ENCODE results near the gene TSKU.
"Not testable (repeated sequence)": the region's sequence is repeated elsewhere in the genome, so short reads cannot be mapped to it uniquely, and the experiment has no call there.

GRCh38 chr11:76815678-76816077 lies 32.5 kb downstream of the TSKU start:
- TF ChIP-seq, protein P1, sequence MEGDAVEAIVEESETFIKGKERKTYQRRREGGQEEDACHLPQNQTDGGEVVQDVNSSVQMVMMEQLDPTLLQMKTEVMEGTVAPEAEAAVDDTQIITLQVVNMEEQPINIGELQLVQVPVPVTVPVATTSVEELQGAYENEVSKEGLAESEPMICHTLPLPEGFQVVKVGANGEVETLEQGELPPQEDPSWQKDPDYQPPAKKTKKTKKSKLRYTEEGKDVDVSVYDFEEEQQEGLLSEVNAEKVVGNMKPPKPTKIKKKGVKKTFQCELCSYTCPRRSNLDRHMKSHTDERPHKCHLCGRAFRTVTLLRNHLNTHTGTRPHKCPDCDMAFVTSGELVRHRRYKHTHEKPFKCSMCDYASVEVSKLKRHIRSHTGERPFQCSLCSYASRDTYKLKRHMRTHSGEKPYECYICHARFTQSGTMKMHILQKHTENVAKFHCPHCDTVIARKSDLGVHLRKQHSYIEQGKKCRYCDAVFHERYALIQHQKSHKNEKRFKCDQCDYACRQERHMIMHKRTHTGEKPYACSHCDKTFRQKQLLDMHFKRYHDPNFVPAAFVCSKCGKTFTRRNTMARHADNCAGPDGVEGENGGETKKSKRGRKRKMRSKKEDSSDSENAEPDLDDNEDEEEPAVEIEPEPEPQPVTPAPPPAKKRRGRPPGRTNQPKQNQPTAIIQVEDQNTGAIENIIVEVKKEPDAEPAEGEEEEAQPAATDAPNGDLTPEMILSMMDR (conservative IDR thresholded peaks at IDR 0.05 in 1 of 2, IDR thresholded peaks at IDR 0.05 in 1 of 2; ENCODE audit: low read depth in 1 of 2, low read length in 2 of 2): not testable (repeated sequence)
- not testable (repeated sequence) for TF ChIP-seq EZH2 (IDR thresholded peaks at IDR 0.05; ENCODE audit: low read length, missing control alignments)
